Measurements from ENCODE around the gene PLA2G2D.

Gene PLA2G2D

GRCh38 chr1:20070357-20070756, 49.0 kb downstream of the PLA2G2D start:
- no peak overlapping the region for H3K9ac ChIP-seq (ENCODE audit: low read depth, low read length)
- H3K36me3 ChIP-seq (ENCODE audit: insufficient read depth, low read length), result no peaks in the 10 kb centered on the region
- no peaks in the 10 kb centered on the region for H3K4me1 ChIP-seq (ENCODE audit: control insufficient read depth, insufficient read depth, low read length)
- no peak overlapping the region for H3K4me3 ChIP-seq (ENCODE audit: low read length)
- H3K27me3 ChIP-seq (ENCODE audit: control insufficient read depth, insufficient read depth, low read length), result peaks cover 16% of the 10 kb centered on the region
- no peak overlapping the region for H3K4me2 ChIP-seq (ENCODE audit: low read length)
- H3K9me3 ChIP-seq (replicated peaks; ENCODE audit: low read length), result no peaks in the 10 kb centered on the region

GRCh38 chr1:20069874-20070273, 49.5 kb downstream of the PLA2G2D start, which contains the start of gene PLA2G5:
PLA2G5 (plus strand) TSS chr1:20070194; CDS start chr1:20084831, 14,637 bp downstream.
- no peak within 1 kb of the TSS for H3K9ac ChIP-seq (ENCODE audit: low read depth, low read length)
- no peaks in the 10 kb centered on the region for H3K36me3 ChIP-seq (ENCODE audit: insufficient read depth, low read length)
- no peak within 1 kb of the TSS for H3K4me2 ChIP-seq (ENCODE audit: low read length)
- H3K4me3 ChIP-seq (ENCODE audit: low read length), result no peak within 1 kb of the TSS
- no peaks in the 10 kb centered on the region for H3K9me3 ChIP-seq (replicated peaks; ENCODE audit: low read length)
- H3K4me1 ChIP-seq (ENCODE audit: control insufficient read depth, insufficient read depth, low read length), result no peaks in the 10 kb centered on the region
- peaks cover 13% of the 10 kb centered on the region for H3K27me3 ChIP-seq (ENCODE audit: control insufficient read depth, insufficient read depth, low read length)

GRCh38 chr1:20068722-20069121, 50.6 kb downstream of the PLA2G2D start:
- H3K27me3 ChIP-seq (ENCODE audit: control insufficient read depth, insufficient read depth, low read length), result peaks cover 13% of the 10 kb centered on the region
- no peak overlapping the region for H3K9ac ChIP-seq (ENCODE audit: low read depth, low read length)
- no peak overlapping the region for H3K4me2 ChIP-seq (ENCODE audit: low read length)

GRCh38 chr1:20063861-20064292, 55.5 kb downstream of the PLA2G2D start:
- H3K4me1 ChIP-seq (ENCODE audit: control insufficient read depth, insufficient read depth, low read length), result peaks cover 6% of the 10 kb centered on the region

More at GRCh38 chr1:20068722-20069121, 50.6 kb downstream of the PLA2G2D start:
- Histone ChIP-seq H3K4me3 (ENCODE audit: low read length) (no peak overlapping the region), H3K36me3 (ENCODE audit: insufficient read depth, low read length) (no peaks in the 10 kb centered on the region), H3K4me1 (ENCODE audit: control insufficient read depth, insufficient read depth, low read length) (peaks cover 1% of the 10 kb centered on the region), H3K9me3 (replicated peaks; ENCODE audit: low read length) (no peaks in the 10 kb centered on the region)

More at GRCh38 chr1:20063861-20064292, 55.5 kb downstream of the PLA2G2D start:
- Histone ChIP-seq H3K4me3 (ENCODE audit: low read length) (no peak overlapping the region), H3K27me3 (ENCODE audit: control insufficient read depth, insufficient read depth, low read length) (peaks cover 2% of the 10 kb centered on the region), H3K9me3 (replicated peaks; ENCODE audit: low read length) (no peaks in the 10 kb centered on the region), H3K4me2 (ENCODE audit: low read length) (no peak overlapping the region), H3K9ac (ENCODE audit: low read depth, low read length) (no peak overlapping the region), H3K36me3 (ENCODE audit: insufficient read depth, low read length) (no peaks in the 10 kb centered on the region)

All from skeletal muscle satellite cell (primary cell).